ENCODE data around the gene KCNN3. TPM values are rescaled to one million over a fixed set of nuclear protein-coding genes. Genes with fewer than 3 reads are reported as not detected.

KCNN3 gene
- polyA plus RNA-seq, 1 donor, result 4.7 TPM

- Histone ChIP-seq H3K36me3 (ENCODE audit: control insufficient read depth, insufficient read depth, low read length) (peaks cover 2% of the 10 kb centered on the region), H3K4me1 (ENCODE audit: control insufficient read depth, insufficient read depth, low read length) (no peaks in the 10 kb centered on the region), H3K9me3 (ENCODE audit: control insufficient read depth, low read depth, low read length) (no peaks in the 10 kb centered on the region), H3K27ac (ENCODE audit: low read length) (no peak overlapping the region), H3K27me3 (ENCODE audit: control insufficient read depth, insufficient read depth, low read length) (peaks cover 30% of the 10 kb centered on the region), H3K4me3 (ENCODE audit: low read length) (no peak overlapping the region)
- no CpG with 5 or more reads among the region's 2 CpGs for WGBS (ENCODE audit: insufficient coverage, low lambda C conversion rate)
- no peak for DNase-seq
Measured at GRCh38 chr1:154816937-154817336, 53.1 kb downstream of the KCNN3 start.

GRCh38 chr1:154816369-154816768 is 53.7 kb downstream of the KCNN3 start:
- Histone ChIP-seq H3K4me1 (ENCODE audit: control insufficient read depth, insufficient read depth, low read length) (no peaks in the 10 kb centered on the region), H3K27ac (ENCODE audit: low read length) (no peak overlapping the region), H3K4me3 (ENCODE audit: low read length) (no peak overlapping the region), H3K27me3 (ENCODE audit: control insufficient read depth, insufficient read depth, low read length) (peaks cover 33% of the 10 kb centered on the region), H3K9me3 (ENCODE audit: control insufficient read depth, low read depth, low read length) (no peaks in the 10 kb centered on the region), H3K36me3 (ENCODE audit: control insufficient read depth, insufficient read depth, low read length) (peaks cover 2% of the 10 kb centered on the region)
- no CpG with 5 or more reads among the region's 6 CpGs for WGBS (ENCODE audit: insufficient coverage, low lambda C conversion rate)
- DNase-seq, result no peak

- no peak overlapping the region for H3K27ac ChIP-seq (ENCODE audit: low read length)
Measured at GRCh38 chr1:154813846-154814505, 56.1 kb downstream of the KCNN3 start.

GRCh38 chr1:154813300-154813816 is 56.7 kb downstream of the KCNN3 start:
- Histone ChIP-seq H3K4me3 (ENCODE audit: low read length) (no peak overlapping the region), H3K4me1 (ENCODE audit: control insufficient read depth, insufficient read depth, low read length) (no peaks in the 10 kb centered on the region), H3K27me3 (ENCODE audit: control insufficient read depth, insufficient read depth, low read length) (peaks cover 48% of the 10 kb centered on the region), H3K27ac (ENCODE audit: low read length) (no peak overlapping the region), H3K36me3 (ENCODE audit: control insufficient read depth, insufficient read depth, low read length) (peaks cover 2% of the 10 kb centered on the region), H3K9me3 (ENCODE audit: control insufficient read depth, low read depth, low read length) (no peaks in the 10 kb centered on the region)
- DNase-seq, result no peak
- no CpG with 5 or more reads among the region's 18 CpGs for WGBS (ENCODE audit: insufficient coverage, low lambda C conversion rate)

More at GRCh38 chr1:154813846-154814505, 56.1 kb downstream of the KCNN3 start:
- Histone ChIP-seq H3K4me3 (ENCODE audit: low read length) (no peak overlapping the region), H3K4me1 (ENCODE audit: control insufficient read depth, insufficient read depth, low read length) (no peaks in the 10 kb centered on the region), H3K9me3 (ENCODE audit: control insufficient read depth, low read depth, low read length) (no peaks in the 10 kb centered on the region), H3K27me3 (ENCODE audit: control insufficient read depth, insufficient read depth, low read length) (peaks cover 42% of the 10 kb centered on the region), H3K36me3 (ENCODE audit: control insufficient read depth, insufficient read depth, low read length) (peaks cover 2% of the 10 kb centered on the region)
- DNase-seq, result no peak
- no CpG with 5 or more reads among the region's 8 CpGs for WGBS (ENCODE audit: insufficient coverage, low lambda C conversion rate)

- WGBS (ENCODE audit: insufficient coverage, low lambda C conversion rate), result no CpG with 5 or more reads among the region's 3 CpGs
- Histone ChIP-seq H3K9me3 (ENCODE audit: control insufficient read depth, low read depth, low read length) (no peaks in the 10 kb centered on the region), H3K36me3 (ENCODE audit: control insufficient read depth, insufficient read depth, low read length) (no peaks in the 10 kb centered on the region), H3K27me3 (ENCODE audit: control insufficient read depth, insufficient read depth, low read length) (peaks cover 52% of the 10 kb centered on the region), H3K4me3 (ENCODE audit: low read length) (no peak overlapping the region), H3K4me1 (ENCODE audit: control insufficient read depth, insufficient read depth, low read length) (no peaks in the 10 kb centered on the region), H3K27ac (ENCODE audit: low read length) (no peak overlapping the region)
- no peak for DNase-seq
Measured at GRCh38 chr1:154812877-154813276, 57.2 kb downstream of the KCNN3 start.

GRCh38 chr1:154810571-154810970 is 59.5 kb downstream of the KCNN3 start:
- Histone ChIP-seq H3K9me3 (ENCODE audit: control insufficient read depth, low read depth, low read length) (no peaks in the 10 kb centered on the region), H3K27ac (ENCODE audit: low read length) (no peak overlapping the region), H3K27me3 (ENCODE audit: control insufficient read depth, insufficient read depth, low read length) (peaks cover 64% of the 10 kb centered on the region), H3K4me1 (ENCODE audit: control insufficient read depth, insufficient read depth, low read length) (no peaks in the 10 kb centered on the region), H3K36me3 (ENCODE audit: control insufficient read depth, insufficient read depth, low read length) (no peaks in the 10 kb centered on the region), H3K4me3 (ENCODE audit: low read length) (no peak overlapping the region)
- WGBS (ENCODE audit: insufficient coverage, low lambda C conversion rate), result no CpG with 5 or more reads among the region's 1 CpG
- no peak for DNase-seq

GRCh38 chr1:154809436-154810413 is 60.4 kb downstream of the KCNN3 start:
- 80% methylated on average over 2 of the region's 7 CpGs for WGBS (ENCODE audit: insufficient coverage, low lambda C conversion rate)
- no peaks in the 10 kb centered on the region for H3K36me3 ChIP-seq (ENCODE audit: control insufficient read depth, insufficient read depth, low read length)
- H3K9me3 ChIP-seq (ENCODE audit: control insufficient read depth, low read depth, low read length), result no peaks in the 10 kb centered on the region
- H3K4me1 ChIP-seq (ENCODE audit: control insufficient read depth, insufficient read depth, low read length), result no peaks in the 10 kb centered on the region
- peaks cover 62% of the 10 kb centered on the region for H3K27me3 ChIP-seq (ENCODE audit: control insufficient read depth, insufficient read depth, low read length)
- H3K27ac ChIP-seq (ENCODE audit: low read length), result no peak overlapping the region
- DNase-seq, result no peak
- no peak overlapping the region for H3K4me3 ChIP-seq (ENCODE audit: low read length)

- WGBS (ENCODE audit: insufficient coverage, low lambda C conversion rate), result no CpG with 5 or more reads among the region's 17 CpGs
- Histone ChIP-seq H3K27ac (ENCODE audit: low read length) (no peak overlapping the region), H3K4me1 (ENCODE audit: control insufficient read depth, insufficient read depth, low read length) (no peaks in the 10 kb centered on the region), H3K9me3 (ENCODE audit: control insufficient read depth, low read depth, low read length) (no peaks in the 10 kb centered on the region), H3K36me3 (ENCODE audit: control insufficient read depth, insufficient read depth, low read length) (no peaks in the 10 kb centered on the region), H3K27me3 (ENCODE audit: control insufficient read depth, insufficient read depth, low read length) (peaks cover 58% of the 10 kb centered on the region), H3K4me3 (ENCODE audit: low read length) (no peak overlapping the region)
- no peak for DNase-seq
Measured at GRCh38 chr1:154808909-154809262, 61.2 kb downstream of the KCNN3 start.

- Histone ChIP-seq H3K36me3 (ENCODE audit: control insufficient read depth, insufficient read depth, low read length) (no peaks in the 10 kb centered on the region), H3K4me1 (ENCODE audit: control insufficient read depth, insufficient read depth, low read length) (no peaks in the 10 kb centered on the region), H3K9me3 (ENCODE audit: control insufficient read depth, low read depth, low read length) (no peaks in the 10 kb centered on the region), H3K27me3 (ENCODE audit: control insufficient read depth, insufficient read depth, low read length) (peaks cover 55% of the 10 kb centered on the region), H3K4me3 (ENCODE audit: low read length) (no peak overlapping the region), H3K27ac (ENCODE audit: low read length) (no peak overlapping the region)
- no CpG with 5 or more reads among the region's 12 CpGs for WGBS (ENCODE audit: insufficient coverage, low lambda C conversion rate)
- DNase-seq, result no peak
Measured at GRCh38 chr1:154808261-154808908, 61.7 kb downstream of the KCNN3 start.

- no peak overlapping the region for H3K4me3 ChIP-seq (ENCODE audit: low read length)
- H3K9me3 ChIP-seq (ENCODE audit: control insufficient read depth, low read depth, low read length), result no peaks in the 10 kb centered on the region
- H3K27ac ChIP-seq (ENCODE audit: low read length), result no peak overlapping the region
- peaks cover 45% of the 10 kb centered on the region for H3K27me3 ChIP-seq (ENCODE audit: control insufficient read depth, insufficient read depth, low read length)
- no peaks in the 10 kb centered on the region for H3K36me3 ChIP-seq (ENCODE audit: control insufficient read depth, insufficient read depth, low read length)
- H3K4me1 ChIP-seq (ENCODE audit: control insufficient read depth, insufficient read depth, low read length), result no peaks in the 10 kb centered on the region
- WGBS (ENCODE audit: insufficient coverage, low lambda C conversion rate), result 92% methylated on average over 2 of the region's 12 CpGs
- no peak for DNase-seq
Measured at GRCh38 chr1:154807048-154807591, 63.0 kb downstream of the KCNN3 start.
